Measurements from ENCODE around the gene ZBTB21. TPM values are rescaled to one million over a fixed set of nuclear protein-coding genes. Genes with fewer than 3 reads are reported as not detected.

Gene ZBTB21
- total and polyA plus RNA-seq, 2 of the 8 experiments (the other 6 are each of a cell fraction or from before 2014, with no cell fraction given), result 3.9 to 17.8 TPM

- H2BK12ac ChIP-seq (ENCODE audit: low read depth, low read length), result no peak overlapping the region
- no peak overlapping the region for H3K23ac ChIP-seq (ENCODE audit: insufficient read length)
- H2AK5ac ChIP-seq (ENCODE audit: low read depth, low read length), result no peak overlapping the region
- H4K91ac ChIP-seq (replicated peaks; ENCODE audit: insufficient read length, low read length), result no peak overlapping the region
- no peaks in the 10 kb centered on the region for H4K20me1 ChIP-seq (replicated peaks in 1 of 2; ENCODE audit: control insufficient read depth in 1 of 2, insufficient read depth in 2 of 2, low read length in 2 of 2)
- H3K4me3 ChIP-seq (ENCODE audit: extremely low read depth in 1 of 4, insufficient read depth in 2 of 4, low read depth in 3 of 4, low read length in 4 of 4), result no peak overlapping the region
- H3K79me1 ChIP-seq (ENCODE audit: low read depth, low read length), result no peaks in the 10 kb centered on the region
- ChIA-PET POLR2A (ENCODE audit: partially characterized antibody) (no interaction called here), CTCF (ENCODE audit: partially characterized antibody) (interaction anchor here (0.9 kb wide), 1 partner anchor 51 kb away, joined by 3 read pairs; no protein-coding TSS in a partner anchor)
- DNase-seq (ENCODE audit: low read depth in 1 of 2, low spot score in 2 of 2), result no peak
- H3K4ac ChIP-seq (replicated peaks; ENCODE audit: insufficient read length, low read depth, low read length), result no peak overlapping the region
- H3K27ac ChIP-seq (ENCODE audit: low read depth, low read length), result no peak overlapping the region
- peaks cover 0 to 15% (median 6%) of the 10 kb centered on the region in 4 experiments; a peak in 3 of 7 replicates for H3K4me1 ChIP-seq (replicated peaks in 1 of 4; ENCODE audit: control insufficient read depth in 3 of 4, insufficient read depth in 4 of 4, low read length in 3 of 4)
- no peak for FAIRE-seq
- no peak overlapping the region for H3K14ac ChIP-seq (ENCODE audit: insufficient read length)
- H2AFZ ChIP-seq (ENCODE audit: low read length), result no peak overlapping the region
- no peak overlapping the region for H3K4me2 ChIP-seq (ENCODE audit: insufficient read depth in 1 of 2, low read depth in 2 of 2, low read length in 2 of 2)
- WGBS, 2 experiments (ENCODE audit: extremely low coverage in 1 of 2, insufficient coverage in 1 of 2, insufficient read length in 1 of 2, insufficient replicate concordance in 2 of 2, low coverage in 1 of 2, low lambda C conversion rate in 2 of 2, missing lambda C conversion rate in 1 of 2), result 89% methylated on average over 11 of the region's 11 CpGs; no CpG with 5 or more reads in 1 of the 2 experiments
- H3K18ac ChIP-seq (ENCODE audit: extremely low read depth, low read length), result no peak overlapping the region
- H3K9ac ChIP-seq (replicated peaks in 1 of 4; ENCODE audit: extremely low read depth in 1 of 4, low read depth in 3 of 4, low read length in 3 of 4), result no peak overlapping the region
- 0 out of 4 replicates have a peak, but pooled peaks cover 0 to 2% of the 10 kb centered on the region in 2 experiments for H3K9me3 ChIP-seq (ENCODE audit: insufficient read depth in 2 of 2, low read depth in 1 of 2, low read length in 1 of 2)
- no peak overlapping the region for H3K56ac ChIP-seq (replicated peaks; ENCODE audit: insufficient read length, low read depth, low read length)
- no peak overlapping the region for H4K5ac ChIP-seq (ENCODE audit: insufficient read length, low read depth, low read length)
- no peaks in the 10 kb centered on the region for H3K23me2 ChIP-seq (ENCODE audit: low read depth, low read length)
- H3K27me3 ChIP-seq (replicated peaks in 1 of 4; ENCODE audit: control insufficient read depth in 3 of 4, extremely low read depth in 1 of 4, insufficient read depth in 3 of 4, low read length in 3 of 4), result no peaks in the 10 kb centered on the region; a peak in 1 of 7 replicates
- no peak overlapping the region for H2BK20ac ChIP-seq (ENCODE audit: low read length)
- no peak overlapping the region for H2BK15ac ChIP-seq (ENCODE audit: low read length)
- no peaks in the 10 kb centered on the region for H3K36me3 ChIP-seq (ENCODE audit: control insufficient read depth in 2 of 4, insufficient read depth in 4 of 4, low read length in 3 of 4)
- H2BK120ac ChIP-seq (replicated peaks; ENCODE audit: low read depth, low read length), result no peak overlapping the region
- H4K8ac ChIP-seq (ENCODE audit: extremely low read depth, insufficient read depth, low read length), result no peak overlapping the region
- H3K79me2 ChIP-seq (ENCODE audit: control insufficient read depth in 1 of 2, insufficient read depth in 2 of 2, low read length in 2 of 2), result no peaks in the 10 kb centered on the region
- no peak overlapping the region for H2BK5ac ChIP-seq (ENCODE audit: low read depth, low read length)
- TF ChIP-seq RFX5 (IDR thresholded peaks at IDR 0.05; ENCODE audit: borderline replicate concordance, low read depth, low read length) (no peak), GTF2F1 (IDR thresholded peaks at IDR 0.05; ENCODE audit: borderline replicate concordance, low read depth, low read length) (no peak), ZNF274 (IDR thresholded peaks at IDR 0.05; ENCODE audit: borderline replicate concordance, extremely low read depth, low read length) (no peak), TCF12 (IDR thresholded peaks at IDR 0.05; ENCODE audit: low read depth, low read length) (no peak), SP1 (IDR thresholded peaks at IDR 0.05; ENCODE audit: low read depth, low read length) (no peak), PHF8 (conservative IDR thresholded peaks at IDR 0.05; ENCODE audit: low read depth, low read length) (no peak), GABPA (IDR thresholded peaks at IDR 0.05; ENCODE audit: borderline replicate concordance, insufficient read depth, low read length) (no peak), CEBPB (IDR thresholded peaks at IDR 0.05; ENCODE audit: low read depth, low read length) (no peak), TAF7 (optimal IDR thresholded peaks at IDR 0.05; ENCODE audit: borderline replicate concordance, low read depth, low read length) (no peak), CBX5 (IDR thresholded peaks at IDR 0.05; ENCODE audit: low read depth, low read length) (no peak), JUN (IDR thresholded peaks at IDR 0.05; ENCODE audit: low read depth, low read length) (no peak), HDAC2 (IDR thresholded peaks at IDR 0.05; ENCODE audit: borderline replicate concordance in 1 of 2, low read depth in 2 of 2, low read length in 2 of 2) (no peak), NRF1 (IDR thresholded peaks at IDR 0.05; ENCODE audit: low read depth, low read length) (no peak), NANOG (IDR thresholded peaks at IDR 0.05; ENCODE audit: insufficient read depth, low read depth, low read length, poor library complexity, severe bottlenecking) (no peak)
Measured at GRCh38 chr21:42057851-42058437, 47.8 kb upstream of the ZBTB21 start.
